ACC112 (cell line): ENCODE results near the gene HMG20A.

Source experiments
- H2AFZ ChIP-seq: fragments of 200-600 bp; sonication (generic); one replicate; pipeline ENCODE4 v1.6.0; 2017; ENCODE audit warnings: antibody characterized with exemption, low read length; ENCODE audit not compliant: unreplicated experiment
- H3K27ac ChIP-seq: fragments of 200-600 bp; sonication (generic); 2 replicates; pipeline ENCODE4 v1.5.1; 2014; ENCODE audit warnings: low read depth, mild to moderate bottlenecking, antibody characterized with exemption, low read length, moderate library complexity
- H3K27me3 ChIP-seq: fragments of 200-600 bp; sonication (generic); 2 replicates; pipeline ENCODE4 v1.6.1; 2014; ENCODE audit warnings: mild to moderate bottlenecking, antibody characterized with exemption, low read length, moderate library complexity, mixed read lengths; ENCODE audit not compliant: insufficient read depth
- H3K36me3 ChIP-seq: fragments of 200-600 bp; sonication (generic); 2 replicates; pipeline ENCODE4 v1.6.1; 2016; ENCODE audit warnings: mild to moderate bottlenecking, antibody characterized with exemption, low read length, moderate library complexity, mixed read lengths; ENCODE audit not compliant: insufficient read depth
- H3K4me1 ChIP-seq: fragments of 200-600 bp; sonication (generic); one replicate; pipeline ENCODE4 v1.6.1; 2016; ENCODE audit warnings: low read length, mixed read lengths; ENCODE audit not compliant: insufficient read depth, unreplicated experiment, control insufficient read depth
- H3K4me3 ChIP-seq: fragments of 200-600 bp; sonication (generic); 2 replicates; pipeline ENCODE4 v1.5.1; 2014; ENCODE audit warnings: mild to moderate bottlenecking, low read depth, low read length
- H3K79me2 ChIP-seq: fragments of 200-600 bp; sonication (generic); one replicate; pipeline ENCODE4 v1.6.0; 2016; ENCODE audit warnings: low read length; ENCODE audit not compliant: control insufficient read depth, unreplicated experiment, insufficient read depth

The HMG20A gene

DNA sequence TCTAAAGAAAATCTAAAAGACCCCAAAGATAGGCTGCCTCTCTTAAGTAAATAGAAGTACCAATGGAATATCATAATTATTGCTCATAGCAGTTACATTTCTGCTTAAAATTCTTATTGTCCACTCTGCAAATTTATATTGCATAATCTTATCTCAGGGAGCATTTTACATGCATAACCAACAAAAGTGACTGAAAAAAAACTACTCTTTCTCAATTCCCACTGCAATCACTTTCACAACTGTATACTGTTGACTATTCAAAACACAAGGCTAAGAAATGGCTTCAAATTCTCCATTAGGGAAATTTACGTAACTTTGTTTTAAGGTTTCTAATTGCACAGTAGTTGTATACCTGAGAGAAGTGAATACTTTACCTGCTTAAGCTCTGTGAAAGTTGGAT is 56.3 kb downstream of the HMG20A start:
- H3K36me3 ChIP-seq = peaks cover 18% of the 10 kb centered on the region
- no peaks in the 10 kb centered on the region for H3K79me2 ChIP-seq
- peaks cover 18% of the 10 kb centered on the region for H3K4me1 ChIP-seq
- no peak overlapping the region for H3K4me3 ChIP-seq
- H3K27ac ChIP-seq = no peak overlapping the region
- no peak overlapping the region for H2AFZ ChIP-seq
- no peaks in the 10 kb centered on the region for H3K27me3 ChIP-seq

DNA sequence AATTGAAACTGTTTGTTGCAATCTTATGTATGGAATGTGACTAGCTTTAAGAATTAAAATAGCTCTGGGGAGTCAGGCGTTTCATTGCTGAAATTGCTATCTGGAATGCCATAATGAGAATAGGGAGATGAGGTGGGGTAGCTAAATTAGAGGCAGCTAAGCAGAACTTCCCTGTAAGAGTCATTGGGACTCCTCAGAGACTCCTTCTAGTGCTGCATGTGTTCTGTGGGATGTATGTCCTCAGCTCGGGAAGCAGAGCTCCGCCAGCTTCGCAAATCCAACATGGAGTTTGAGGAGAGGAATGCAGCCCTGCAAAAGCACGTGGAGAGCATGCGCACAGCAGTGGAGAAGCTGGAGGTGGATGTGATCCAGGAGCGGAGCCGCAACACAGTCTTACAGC is 57.4 kb downstream of the HMG20A start:
- Histone ChIP-seq H3K4me1 (peaks cover 29% of the 10 kb centered on the region), H3K4me3 (no peak overlapping the region)

DNA sequence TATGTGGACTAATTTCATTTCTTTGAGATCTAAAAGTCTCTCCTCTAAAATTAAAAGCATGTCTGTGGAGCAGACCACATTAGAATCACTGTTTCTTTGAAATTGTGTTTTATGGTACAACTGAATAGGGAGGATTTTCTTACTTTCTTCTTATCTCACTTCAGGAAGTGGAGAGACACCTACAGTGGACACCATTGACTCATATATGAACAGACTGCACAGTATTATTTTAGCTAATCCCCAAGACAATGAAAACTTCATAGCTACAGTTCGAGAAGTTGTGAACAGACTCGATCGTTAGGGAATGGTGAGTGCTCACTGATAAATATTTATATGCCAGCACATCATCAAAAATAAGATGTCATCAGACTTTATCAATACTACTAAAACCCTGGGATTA is 58.3 kb downstream of the HMG20A start:
- Histone ChIP-seq H3K4me3 (no peak overlapping the region), H3K36me3 (peaks cover 15% of the 10 kb centered on the region), H3K27me3 (no peaks in the 10 kb centered on the region), H3K79me2 (no peaks in the 10 kb centered on the region), H3K27ac (no peak overlapping the region), H3K4me1 (peaks cover 33% of the 10 kb centered on the region), H2AFZ (no peak overlapping the region)

More for the DNA sequence above, 57.4 kb downstream of the HMG20A start:
- Histone ChIP-seq H3K27ac (no peak overlapping the region), H2AFZ (no peak overlapping the region), H3K27me3 (no peaks in the 10 kb centered on the region), H3K36me3 (peaks cover 17% of the 10 kb centered on the region), H3K79me2 (no peaks in the 10 kb centered on the region)

DNA sequence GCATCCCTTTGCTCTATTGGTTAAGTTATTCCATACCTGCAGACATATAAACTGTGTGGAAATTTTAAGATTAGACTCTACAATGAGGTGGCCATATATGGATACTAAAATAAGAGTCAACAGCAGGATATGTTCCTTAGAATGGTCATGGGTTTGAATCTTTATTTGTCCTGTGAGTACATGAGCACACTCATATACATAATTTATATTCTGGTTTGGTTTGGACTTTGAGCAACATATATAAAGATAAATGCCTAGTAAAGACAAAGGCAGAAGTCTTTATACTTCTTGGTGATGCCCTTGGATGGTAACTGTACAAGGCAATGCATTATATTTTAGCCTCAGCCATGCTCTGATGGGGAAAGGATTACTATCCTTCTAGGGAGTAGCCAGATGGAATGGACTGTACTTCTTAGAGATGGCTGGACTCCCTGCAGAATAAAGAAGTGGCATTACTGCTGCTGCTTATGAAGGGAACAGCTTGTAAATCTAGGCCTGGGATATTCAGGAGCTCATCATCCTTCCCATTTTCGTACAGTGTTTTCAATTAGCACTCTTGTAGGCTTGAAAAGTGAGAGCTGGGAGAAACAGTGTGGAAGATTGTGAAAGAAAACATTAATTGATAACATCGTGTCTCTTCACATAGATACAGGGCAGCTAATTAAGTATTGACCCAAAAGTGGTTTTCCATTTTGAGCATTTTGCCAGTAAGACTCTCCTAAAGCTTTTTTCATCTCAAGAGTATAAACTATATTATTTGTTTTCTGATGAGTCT is 60.4 kb downstream of the HMG20A start:
- no peak overlapping the region for H3K4me3 ChIP-seq
- H3K36me3 ChIP-seq = peaks cover 22% of the 10 kb centered on the region
- no peaks in the 10 kb centered on the region for H3K27me3 ChIP-seq
- peak overlapping the region; percentile 51; the same call in 1 of the 2 replicates for H3K27ac ChIP-seq
- peaks cover 34% of the 10 kb centered on the region for H3K4me1 ChIP-seq
- H3K79me2 ChIP-seq = no peaks in the 10 kb centered on the region
- no peak overlapping the region for H2AFZ ChIP-seq

DNA sequence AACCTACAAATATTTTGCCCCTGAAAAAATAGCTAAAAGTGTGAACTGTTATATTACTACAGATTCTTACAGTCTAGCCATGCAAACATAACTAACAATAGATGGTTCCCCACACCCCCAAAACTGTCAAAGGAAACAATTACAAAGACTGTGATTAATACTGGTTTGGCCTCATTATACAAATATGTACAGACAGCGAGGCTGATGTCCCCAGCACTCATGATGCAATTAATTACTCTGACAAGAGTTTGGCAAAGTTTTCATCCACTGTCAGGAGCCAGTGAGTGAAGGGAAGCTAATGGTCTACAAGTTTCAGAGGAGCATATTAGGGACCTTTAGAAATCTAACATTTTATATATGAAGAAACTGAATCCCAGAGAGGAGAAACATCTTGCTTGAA is 61.0 kb downstream of the HMG20A start:
- Histone ChIP-seq H3K27me3 (no peaks in the 10 kb centered on the region), H3K27ac (peak overlapping the region; percentile 51), H3K4me1 (peaks cover 35% of the 10 kb centered on the region), H3K79me2 (no peaks in the 10 kb centered on the region), H3K4me3 (no peak overlapping the region), H2AFZ (no peak overlapping the region), H3K36me3 (peaks cover 22% of the 10 kb centered on the region)

DNA sequence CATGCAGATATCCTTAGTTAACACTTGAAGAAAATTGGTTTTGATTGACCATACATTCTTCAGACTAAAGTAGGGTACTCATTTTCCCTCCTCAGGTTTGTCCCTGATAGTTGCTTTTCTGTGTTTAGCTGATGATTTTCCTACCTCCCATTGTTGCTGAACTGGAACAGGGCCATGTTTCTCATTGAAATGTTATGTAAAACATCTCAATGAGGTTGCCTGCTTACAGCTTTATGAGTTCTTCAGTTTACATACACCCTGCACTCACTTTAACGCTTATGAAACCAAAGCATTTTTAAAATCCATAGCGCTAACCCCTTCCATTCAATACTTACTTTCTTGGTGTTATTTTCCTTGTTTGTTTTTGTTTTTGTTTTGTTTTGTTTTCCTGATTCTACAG is 61.9 kb downstream of the HMG20A start:
- Histone ChIP-seq H3K36me3 (peaks cover 22% of the 10 kb centered on the region), H3K27ac (peak overlapping the region; percentile 51), H3K27me3 (no peaks in the 10 kb centered on the region)

DNA sequence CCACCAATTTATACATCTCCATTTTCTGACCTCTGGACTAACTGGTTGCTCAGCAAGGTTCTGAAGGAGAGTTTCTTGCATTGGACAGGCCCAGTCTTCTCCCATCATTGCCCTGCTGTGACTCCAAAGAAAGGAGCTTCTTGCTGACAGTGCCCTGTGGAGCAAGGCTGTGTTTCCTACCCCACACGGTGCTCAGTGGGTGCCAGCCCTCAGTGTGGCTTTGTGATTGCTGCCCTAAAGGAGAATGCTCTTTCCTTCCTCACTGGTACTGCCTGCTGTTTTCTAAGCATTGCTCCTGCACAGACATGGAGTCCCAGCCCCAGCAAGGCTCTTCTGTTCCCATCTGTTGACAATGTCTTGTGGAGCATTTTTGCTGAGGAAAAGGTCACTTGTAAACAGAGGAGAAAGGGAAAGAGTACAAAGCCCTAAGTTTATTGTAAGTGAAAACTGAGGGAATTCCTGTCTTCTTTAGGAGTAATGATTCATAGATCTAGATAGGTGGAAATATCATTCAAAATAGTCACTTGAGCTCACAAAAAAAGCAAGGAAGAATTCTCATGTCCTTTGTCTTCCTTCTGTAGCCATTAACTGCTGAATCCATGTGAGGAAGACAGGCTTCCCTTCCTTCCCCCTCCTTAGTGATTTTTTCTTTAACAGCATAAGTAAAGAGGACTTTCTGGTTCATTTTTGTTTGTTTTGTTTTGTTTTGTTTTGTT is 62.9 kb downstream of the HMG20A start:
- H3K27ac ChIP-seq = peak overlapping the region; percentile 38
- H3K79me2 ChIP-seq = no peaks in the 10 kb centered on the region
- peaks cover 15% of the 10 kb centered on the region for H3K36me3 ChIP-seq
- H3K4me1 ChIP-seq = peaks cover 39% of the 10 kb centered on the region
- H2AFZ ChIP-seq = no peak overlapping the region
- no peak overlapping the region for H3K4me3 ChIP-seq
- H3K27me3 ChIP-seq = no peaks in the 10 kb centered on the region

More for the DNA sequence above, 61.9 kb downstream of the HMG20A start:
- Histone ChIP-seq H3K79me2 (no peaks in the 10 kb centered on the region), H3K4me1 (peaks cover 39% of the 10 kb centered on the region), H3K4me3 (0 out of 2 replicates have a peak overlapping the region, but pooled peaks have one; percentile 8), H2AFZ (no peak overlapping the region)

DNA sequence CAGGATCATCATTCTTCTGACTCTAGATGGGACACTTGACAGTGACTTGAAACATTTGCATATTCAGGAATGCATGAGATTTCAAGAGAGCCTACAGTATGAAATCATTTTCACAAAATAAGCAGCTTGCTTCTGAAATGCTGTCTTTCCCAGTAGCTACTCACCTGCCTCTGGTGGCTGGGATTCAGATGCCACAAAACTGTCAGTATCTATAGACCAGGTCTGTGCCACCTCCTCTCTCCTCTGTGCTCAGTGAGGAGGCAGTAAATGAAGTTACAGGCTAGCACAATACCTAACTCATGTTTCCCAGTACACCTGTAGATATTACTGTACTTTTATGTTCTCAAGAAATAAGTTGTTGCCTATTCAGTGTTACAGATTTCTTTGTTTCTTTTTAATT is 64.3 kb downstream of the HMG20A start:
- no peaks in the 10 kb centered on the region for H3K79me2 ChIP-seq
- peaks cover 39% of the 10 kb centered on the region for H3K4me1 ChIP-seq
- H3K4me3 ChIP-seq = no peak overlapping the region
- H2AFZ ChIP-seq = no peak overlapping the region
- H3K27me3 ChIP-seq = no peaks in the 10 kb centered on the region
- H3K36me3 ChIP-seq = peaks cover 15% of the 10 kb centered on the region
- no peak overlapping the region for H3K27ac ChIP-seq

DNA sequence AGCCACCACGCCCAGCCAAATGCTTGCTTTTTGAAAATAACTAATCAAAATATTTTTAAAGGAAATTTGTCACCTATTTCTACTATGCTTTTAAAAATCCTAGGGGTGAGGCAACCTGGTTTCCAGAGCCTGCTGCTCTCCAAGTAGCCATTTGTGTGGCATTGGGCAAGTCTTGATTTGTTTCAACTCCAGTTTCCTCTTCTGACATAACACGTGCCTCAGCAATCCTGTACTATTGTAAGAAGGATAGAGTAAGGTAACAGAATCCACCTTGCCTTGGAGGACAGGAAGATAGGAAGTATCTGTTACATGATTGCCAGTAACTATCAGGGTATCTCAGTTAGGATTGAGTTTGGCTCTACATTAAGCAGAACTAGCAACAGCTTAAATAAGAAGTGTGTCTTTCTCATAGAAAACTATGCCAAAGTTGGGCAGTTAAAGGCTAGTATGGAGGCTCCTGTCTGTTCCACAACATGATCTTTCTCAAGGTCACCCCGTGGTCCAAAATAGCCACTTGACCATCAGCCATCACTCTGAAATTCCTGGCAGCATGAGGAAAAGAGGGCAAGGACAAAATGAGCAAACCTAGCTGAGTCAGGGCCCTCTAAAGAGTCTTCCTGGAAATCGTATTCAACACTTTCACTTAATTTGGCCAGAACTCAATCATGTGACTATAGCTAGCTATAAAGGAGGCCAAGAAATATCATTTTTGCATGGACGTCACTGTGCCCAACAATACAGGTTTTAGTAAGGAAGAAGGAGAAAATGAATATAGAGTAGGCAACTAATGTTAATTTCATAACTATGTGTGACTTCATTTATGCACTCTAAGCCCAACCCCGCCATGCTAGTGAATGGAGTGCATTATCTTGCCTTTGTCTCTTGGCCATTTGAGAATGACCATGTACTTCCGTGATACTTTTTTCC is 66.1 kb downstream of the HMG20A start:
- no peak overlapping the region for H3K27ac ChIP-seq
- H3K79me2 ChIP-seq = no peaks in the 10 kb centered on the region
- no peak overlapping the region for H2AFZ ChIP-seq
- no peaks in the 10 kb centered on the region for H3K27me3 ChIP-seq
- H3K36me3 ChIP-seq = peaks cover 13% of the 10 kb centered on the region; the same call in 1 of the 2 replicates
- peaks cover 28% of the 10 kb centered on the region for H3K4me1 ChIP-seq
- no peak overlapping the region for H3K4me3 ChIP-seq

DNA sequence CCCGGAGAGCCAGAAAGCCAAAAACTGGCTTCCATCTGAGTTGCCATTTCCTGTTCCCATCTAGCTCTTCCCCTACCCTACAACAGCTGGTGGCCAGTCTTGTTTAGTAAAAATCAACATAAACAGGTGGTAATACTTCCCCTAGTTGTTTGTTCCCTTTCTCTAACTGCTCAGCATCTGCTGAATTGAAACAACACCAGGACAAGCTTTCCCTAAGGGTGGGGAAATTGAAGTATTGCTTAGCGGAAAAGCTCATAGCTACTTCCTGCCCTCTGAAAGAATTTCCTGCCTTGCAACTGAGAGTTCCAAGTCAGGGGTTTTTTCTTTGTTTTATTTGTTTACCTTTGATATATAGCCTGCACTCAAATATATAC is 66.8 kb downstream of the HMG20A start:
- peaks cover 21% of the 10 kb centered on the region for H3K4me1 ChIP-seq
- H3K27me3 ChIP-seq = no peaks in the 10 kb centered on the region
- peaks cover 13% of the 10 kb centered on the region; the same call in 1 of the 2 replicates for H3K36me3 ChIP-seq
- H3K79me2 ChIP-seq = no peaks in the 10 kb centered on the region
- no peak overlapping the region for H2AFZ ChIP-seq
- H3K27ac ChIP-seq = no peak overlapping the region
- H3K4me3 ChIP-seq = no peak overlapping the region
